Kidney capillary endothelial cell (primary cell): ENCODE results near the gene INPP5K.
A peak's percentile ranks its signal among the peaks of the same experiment; 100 is the strongest.

Experiments used
- DNase-seq: peaks from one replicate; pipeline ENCODE4 v3.0.0-alpha.2; 2018; ENCODE audit warnings: low spot score

Gene INPP5K

GRCh38 chr17:1505586-1505985 is 10.8 kb downstream of the INPP5K start:
- DNase-seq, result no peak

GRCh38 chr17:1504866-1505265 is 11.5 kb downstream of the INPP5K start:
- no peak for DNase-seq

- no peak for DNase-seq
Measured at GRCh38 chr17:1503699-1504098, 12.7 kb downstream of the INPP5K start.

GRCh38 chr17:1498869-1499268 is 17.5 kb downstream of the INPP5K start:
- no peak for DNase-seq

- DNase-seq, result no peak
Measured at GRCh38 chr17:1498233-1498632, 18.2 kb downstream of the INPP5K start.

GRCh38 chr17:1497831-1498230 is 18.6 kb downstream of the INPP5K start:
- no peak for DNase-seq

- DNase-seq, result no peak
Measured at GRCh38 chr17:1496869-1497268, 19.5 kb downstream of the INPP5K start.

- no peak for DNase-seq
Measured at GRCh38 chr17:1495265-1495989, 21.0 kb downstream of the INPP5K start.

GRCh38 chr17:1494736-1495253 is 21.6 kb downstream of the INPP5K start:
- no peak for DNase-seq

- no peak for DNase-seq
Measured at GRCh38 chr17:1494203-1494602, 22.2 kb downstream of the INPP5K start.

- DNase-seq, result peak; percentile 74
Measured at GRCh38 chr17:1493291-1493980, 23.0 kb downstream of the INPP5K start.

- DNase-seq, result peak; percentile 66
Measured at GRCh38 chr17:1492249-1493206, 23.9 kb downstream of the INPP5K start, which contains the start of gene MYO1C. Gene MYO1C (minus strand): TSS chr17:1492686. CDS start chr17:1492487, 199 bp downstream.

GRCh38 chr17:1491443-1492248 is 24.8 kb downstream of the INPP5K start:
- no peak for DNase-seq

GRCh38 chr17:1490643-1491442 is 25.6 kb downstream of the INPP5K start:
- DNase-seq, result peak; percentile 45

- DNase-seq, result no peak
Measured at GRCh38 chr17:1488826-1489270, 27.6 kb downstream of the INPP5K start.

GRCh38 chr17:1487939-1488825 is 28.2 kb downstream of the INPP5K start:
- peak; percentile 83 for DNase-seq

- peak; percentile 30 for DNase-seq
Measured at GRCh38 chr17:1486802-1487695, 29.4 kb downstream of the INPP5K start.
